ENCODE data around the gene CWC22. TPM values are rescaled to one million over a fixed set of nuclear protein-coding genes. Genes with fewer than 3 reads are reported as not detected.
A peak's percentile ranks its signal among the peaks of the same experiment; 100 is the strongest.

CWC22 gene
- total RNA-seq, 1 experiment from 2014 or later, result 14.2 TPM

GRCh38 chr2:179981085-179981484, 26.0 kb downstream of the CWC22 start:
- TF ChIP-seq CTCF (conservative IDR thresholded peaks at IDR 0.05; ENCODE audit: low read depth, low read length), result no peak
- TF ChIP-seq EZH2phosphoT487 (IDR thresholded peaks at IDR 0.05; ENCODE audit: borderline replicate concordance, low read length), result no peak
- TF ChIP-seq EZH2 (IDR thresholded peaks at IDR 0.05; ENCODE audit: low read length, unreplicated experiment), result no peak
- CTCF ChIA-PET, result no interaction called here
- intact Hi-C loops (cut with micrococcal nuclease), result no loop called here

DNA sequence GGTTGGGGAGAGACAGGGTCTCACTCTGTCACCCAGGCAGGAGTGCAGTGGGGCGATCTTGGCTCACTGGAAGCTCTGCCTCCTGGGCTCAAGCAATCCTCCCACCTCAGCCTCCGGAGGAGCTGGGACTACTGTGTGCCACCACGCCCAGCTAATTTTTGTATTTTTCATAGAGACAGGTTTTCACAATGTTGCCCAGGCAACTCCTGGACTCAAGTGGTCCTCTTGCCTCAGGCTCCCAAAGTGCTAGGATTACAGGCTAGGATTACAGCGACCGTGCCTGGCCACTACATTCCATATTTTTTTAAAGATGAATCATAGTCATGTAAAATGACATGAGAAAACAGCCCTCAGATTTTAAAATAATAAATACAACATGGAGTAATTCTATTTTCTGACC, 32.3 kb downstream of the CWC22 start:
- Histone ChIP-seq H3K27ac (ENCODE audit: low read length) (peak overlapping the region; percentile 54), H3K36me3 (ENCODE audit: low read depth, low read length) (peaks cover 38% of the 10 kb centered on the region), H4K20me1 (ENCODE audit: low read length) (no peaks in the 10 kb centered on the region), H3K4me3 (ENCODE audit: low read length) (no peak overlapping the region), H3K79me2 (ENCODE audit: low read length) (no peaks in the 10 kb centered on the region), H3K9ac (ENCODE audit: low read length) (no peak overlapping the region), H3K4me1 (ENCODE audit: insufficient read depth, low read length) (peaks cover 16% of the 10 kb centered on the region), H3K4me2 (ENCODE audit: low read length) (peak overlapping the region; percentile 37), H2AFZ (ENCODE audit: low read length) (no peak overlapping the region), H3K27me3 (ENCODE audit: low read length) (no peaks in the 10 kb centered on the region), H3F3A (ENCODE audit: low read length, unreplicated experiment) (no peaks in the 10 kb centered on the region), H3K9me3 (ENCODE audit: low read length) (no peaks in the 10 kb centered on the region), H3K9me2 (replicated peaks; ENCODE audit: low read length) (no peaks in the 10 kb centered on the region)
- POLR2A ChIA-PET (ENCODE audit: unreplicated experiment), result interaction anchor here (0.6 kb wide), 2 partner anchors 10 to 36 kb away, joined by 3 to 5 read pairs; no protein-coding TSS in a partner anchor
- ATAC-seq (peak; percentile 99), DNase-seq (peak; percentile 81)
- intact Hi-C loops (cut with micrococcal nuclease), result loop anchor here (2.0 kb wide), 1 partner anchor 20 kb away; no protein-coding TSS in a partner anchor
- BruUV-seq (replicated peaks), result no TSS peak
- CTCF ChIA-PET, result no interaction called here
- TF ChIP-seq EZH2 (IDR thresholded peaks at IDR 0.05; ENCODE audit: low read length, unreplicated experiment) (no peak), EZH2phosphoT487 (IDR thresholded peaks at IDR 0.05; ENCODE audit: borderline replicate concordance, low read length) (no peak), CTCF (conservative IDR thresholded peaks at IDR 0.05; ENCODE audit: low read depth, low read length) (no peak)

More at GRCh38 chr2:179981085-179981484, 26.0 kb downstream of the CWC22 start:
- H4K20me1 ChIP-seq (ENCODE audit: low read length), result 0 out of 2 replicates have a peak, but pooled peaks cover 3% of the 10 kb centered on the region
- no peak overlapping the region for H3K9ac ChIP-seq (ENCODE audit: low read length)
- peaks cover 35% of the 10 kb centered on the region for H3K36me3 ChIP-seq (ENCODE audit: low read depth, low read length)
- no peaks in the 10 kb centered on the region for H3K9me2 ChIP-seq (replicated peaks; ENCODE audit: low read length)
- H3K27ac ChIP-seq (ENCODE audit: low read length), result peak overlapping the region; percentile 63
- no peaks in the 10 kb centered on the region for H3K9me3 ChIP-seq (ENCODE audit: low read length)
- no peak overlapping the region for H2AFZ ChIP-seq (ENCODE audit: low read length)
- H3K4me3 ChIP-seq (ENCODE audit: low read length), result no peak overlapping the region
- DNase-seq, result peak; percentile 93
- ATAC-seq, result peak; percentile 95
- H3K4me1 ChIP-seq (ENCODE audit: insufficient read depth, low read length), result peaks cover 22% of the 10 kb centered on the region
- no peaks in the 10 kb centered on the region for H3F3A ChIP-seq (ENCODE audit: low read length, unreplicated experiment)
- no peaks in the 10 kb centered on the region for H3K27me3 ChIP-seq (ENCODE audit: low read length)
- peak overlapping the region; percentile 58 for H3K4me2 ChIP-seq (ENCODE audit: low read length)
- no TSS peak for BruUV-seq (replicated peaks)
- no peaks in the 10 kb centered on the region for H3K79me2 ChIP-seq (ENCODE audit: low read length)
- POLR2A ChIA-PET (ENCODE audit: unreplicated experiment), result interaction anchor here (0.6 kb wide), 2 partner anchors 61 to 754 kb away, joined by 3 read pairs; no protein-coding TSS in a partner anchor

DNA sequence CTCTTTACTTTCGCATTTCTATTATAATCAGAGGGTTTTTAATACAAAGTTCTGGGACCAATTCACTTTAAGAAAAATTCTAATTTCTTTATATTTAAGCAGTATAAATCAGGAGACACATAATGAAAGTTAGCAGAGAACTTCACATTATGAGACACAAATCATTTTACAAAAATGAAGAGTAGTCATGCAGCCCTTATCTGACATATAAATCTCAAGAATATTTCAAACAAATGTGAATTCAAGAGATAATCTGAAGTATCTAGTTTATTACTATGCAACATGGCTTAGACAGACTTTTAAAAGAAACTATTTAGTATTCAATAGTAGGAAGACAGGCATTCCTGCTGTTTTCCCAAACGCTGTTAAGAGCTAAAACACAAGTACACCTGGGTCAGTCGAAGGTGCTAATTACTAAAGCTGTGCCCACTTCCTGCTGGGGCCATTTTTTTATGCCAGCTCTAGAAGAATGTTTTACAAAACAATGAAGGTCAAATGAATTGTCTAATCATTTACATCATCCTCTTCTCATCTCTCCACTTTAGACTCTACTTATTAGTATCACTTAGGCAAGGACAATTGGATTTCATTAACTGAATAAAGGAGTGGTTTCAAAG, 40.2 kb downstream of the CWC22 start:
- Histone ChIP-seq H3K27ac (ENCODE audit: low read length) (no peak overlapping the region), H3K9me3 (ENCODE audit: low read length) (no peaks in the 10 kb centered on the region), H3K79me2 (ENCODE audit: low read length) (no peaks in the 10 kb centered on the region), H3K4me2 (ENCODE audit: low read length) (no peak overlapping the region), H3F3A (ENCODE audit: low read length, unreplicated experiment) (no peaks in the 10 kb centered on the region), H3K9me2 (replicated peaks; ENCODE audit: low read length) (no peaks in the 10 kb centered on the region), H3K36me3 (ENCODE audit: low read depth, low read length) (peaks cover 43% of the 10 kb centered on the region), H3K4me1 (ENCODE audit: insufficient read depth, low read length) (peaks cover 9% of the 10 kb centered on the region), H4K20me1 (ENCODE audit: low read length) (no peaks in the 10 kb centered on the region), H3K9ac (ENCODE audit: low read length) (no peak overlapping the region), H3K27me3 (ENCODE audit: low read length) (no peaks in the 10 kb centered on the region), H3K4me3 (ENCODE audit: low read length) (no peak overlapping the region), H2AFZ (ENCODE audit: low read length) (no peak overlapping the region)
- TF ChIP-seq CTCF (conservative IDR thresholded peaks at IDR 0.05; ENCODE audit: low read depth, low read length) (no peak), EZH2 (IDR thresholded peaks at IDR 0.05; ENCODE audit: low read length, unreplicated experiment) (no peak), EZH2phosphoT487 (IDR thresholded peaks at IDR 0.05; ENCODE audit: borderline replicate concordance, low read length) (no peak)
- intact Hi-C loops (cut with micrococcal nuclease), result no loop called here
- DNase-seq (no peak), ATAC-seq (no peak)
- BruUV-seq (replicated peaks), result no TSS peak
- CTCF ChIA-PET, result no interaction called here
- POLR2A ChIA-PET (ENCODE audit: unreplicated experiment), result no interaction called here

All from PC-3 (cell line).